ENCODE measurements around the gene CPN2. TPM values are rescaled to one million over a fixed set of nuclear protein-coding genes. Genes with fewer than 3 reads are reported as not detected.

CPN2 gene
- total and polyA plus RNA-seq, 2 donors (not counting 1 experiment from before 2014, with no cell fraction given) = not detected

- Histone ChIP-seq H3K27ac (ENCODE audit: low read length in 2 of 2) (no peak overlapping the region), H3K4me1 (ENCODE audit: control insufficient read depth in 2 of 2, insufficient read depth in 2 of 2, low read length in 2 of 2) (peaks cover 0 to 3% of the 10 kb centered on the region in 2 donors), H2AFZ (ENCODE audit: insufficient read depth, low read depth, low read length, poor library complexity, severe bottlenecking) (no peak overlapping the region), H3K9me3 (ENCODE audit: control extremely low read depth in 1 of 3, control insufficient read depth in 2 of 3, insufficient read depth in 1 of 3, low read length in 2 of 3) (no peaks in the 10 kb centered on the region), H3K4me3 (ENCODE audit: control extremely low read depth in 1 of 5, extremely low read depth in 1 of 5, insufficient read depth in 1 of 5, low read depth in 2 of 5, low read length in 4 of 5) (no peak overlapping the region), H3K27me3 (replicated peaks in 1 of 4; ENCODE audit: control extremely low read depth in 1 of 4, control insufficient read depth in 3 of 4, insufficient read depth in 4 of 4, low read length in 3 of 4) (peaks cover 0 to 17% (median 0%) of the 10 kb centered on the region in 4 experiments), H4K20me1 (ENCODE audit: control insufficient read depth, insufficient read depth, low read length, poor library complexity, severe bottlenecking) (no peaks in the 10 kb centered on the region), H3K79me2 (ENCODE audit: control insufficient read depth, insufficient read depth, low read length) (no peaks in the 10 kb centered on the region), H3K9ac (ENCODE audit: low read length) (no peak overlapping the region), H3K36me3 (replicated peaks in 1 of 2; ENCODE audit: control extremely low read depth in 1 of 2, control insufficient read depth in 1 of 2, extremely low read depth in 1 of 2, insufficient read depth in 2 of 2, low read length in 1 of 2) (no peaks in the 10 kb centered on the region), H3K4me2 (replicated peaks; ENCODE audit: low read depth, low read length, poor library complexity, severe bottlenecking) (no peak overlapping the region)
- H3K27ac Mint-ChIP-seq = no peak overlapping the region
- 35% methylated on average over 9 of the region's 9 CpGs for WGBS (ENCODE audit: insufficient coverage)
- peaks cover 8% of the 10 kb centered on the region for H3K4me1 Mint-ChIP-seq
- TF ChIP-seq CTCF (IDR thresholded peaks at IDR 0.05) (peak; percentile 98), EZH2 (IDR thresholded peaks at IDR 0.05; ENCODE audit: borderline replicate concordance, insufficient read depth, low read depth, low read length, poor library complexity, severe bottlenecking) (no peak)
- H3K27me3 Mint-ChIP-seq = peaks cover 25% of the 10 kb centered on the region
- POLR2A ChIA-PET = no interaction called here
- intact Hi-C loops (cut with micrococcal nuclease) = loop anchor here (1.0 to 5.0 kb wide), 4 partner anchors 11 to 1877 kb away; no protein-coding TSS in a partner anchor
- no peak overlapping the region for H3K4me3 Mint-ChIP-seq
- DNase-seq (peak; percentile 78), ATAC-seq (ENCODE audit: low read depth) (peak; percentile 61)
- CTCF ChIA-PET = interaction anchor here (0.5 to 6.7 kb wide), 22 partner anchors 9 to 1874 kb away, joined by 3 to 112 read pairs (median 4); no protein-coding TSS in a partner anchor
- H3K9me3 Mint-ChIP-seq (ENCODE audit: insufficient read depth) = no peaks in the 10 kb centered on the region
Observed at GRCh38 chr3:194344012-194344411, 7.1 kb downstream of the CPN2 start.

- Histone ChIP-seq H4K20me1 (ENCODE audit: control insufficient read depth, insufficient read depth, low read length, poor library complexity, severe bottlenecking) (no peaks in the 10 kb centered on the region), H3K27me3 (replicated peaks in 1 of 4; ENCODE audit: control extremely low read depth in 1 of 4, control insufficient read depth in 3 of 4, insufficient read depth in 4 of 4, low read length in 3 of 4) (peaks cover 0 to 17% (median 0%) of the 10 kb centered on the region in 4 experiments), H3K27ac (ENCODE audit: low read length in 2 of 2) (no peak overlapping the region), H3K4me2 (replicated peaks; ENCODE audit: low read depth, low read length, poor library complexity, severe bottlenecking) (no peak overlapping the region), H3K9me3 (ENCODE audit: control extremely low read depth in 1 of 3, control insufficient read depth in 2 of 3, insufficient read depth in 1 of 3, low read length in 2 of 3) (no peaks in the 10 kb centered on the region), H2AFZ (ENCODE audit: insufficient read depth, low read depth, low read length, poor library complexity, severe bottlenecking) (no peak overlapping the region), H3K36me3 (replicated peaks in 1 of 2; ENCODE audit: control extremely low read depth in 1 of 2, control insufficient read depth in 1 of 2, extremely low read depth in 1 of 2, insufficient read depth in 2 of 2, low read length in 1 of 2) (no peaks in the 10 kb centered on the region), H3K9ac (ENCODE audit: low read length) (no peak overlapping the region), H3K4me1 (ENCODE audit: control insufficient read depth in 2 of 2, insufficient read depth in 2 of 2, low read length in 2 of 2) (peaks cover 0 to 3% of the 10 kb centered on the region in 2 donors), H3K79me2 (ENCODE audit: control insufficient read depth, insufficient read depth, low read length) (no peaks in the 10 kb centered on the region), H3K4me3 (ENCODE audit: control extremely low read depth in 1 of 5, extremely low read depth in 1 of 5, insufficient read depth in 1 of 5, low read depth in 2 of 5, low read length in 4 of 5) (no peak overlapping the region)
- TF ChIP-seq CTCF (IDR thresholded peaks at IDR 0.05) = no peak
- no peak for TF ChIP-seq EZH2 (IDR thresholded peaks at IDR 0.05; ENCODE audit: borderline replicate concordance, insufficient read depth, low read depth, low read length, poor library complexity, severe bottlenecking)
- 83% methylated on average over 1 of the region's 2 CpGs for WGBS (ENCODE audit: insufficient coverage)
- intact Hi-C loops (cut with micrococcal nuclease) = loop anchor here (5.0 kb wide), 1 partner anchor 1876 kb away; no protein-coding TSS in a partner anchor
- H3K4me3 Mint-ChIP-seq = no peak overlapping the region
- no peaks in the 10 kb centered on the region for H3K9me3 Mint-ChIP-seq (ENCODE audit: insufficient read depth)
- H3K27me3 Mint-ChIP-seq = peaks cover 25% of the 10 kb centered on the region
- no peak overlapping the region for H3K27ac Mint-ChIP-seq
- no peak for ATAC-seq (ENCODE audit: low read depth)
- DNase-seq = no peak
- ChIA-PET CTCF (interaction anchor here (0.5 to 6.7 kb wide), 22 partner anchors 8 to 1874 kb away, joined by 3 to 112 read pairs (median 4); no protein-coding TSS in a partner anchor), POLR2A (no interaction called here)
- peaks cover 8% of the 10 kb centered on the region for H3K4me1 Mint-ChIP-seq
Observed at GRCh38 chr3:194343561-194343893, 7.6 kb downstream of the CPN2 start.
